CD4-positive, alpha-beta T cell (primary cell): ENCODE data around the gene OVOL3. TPM values are rescaled to one million over a fixed set of nuclear protein-coding genes. Genes with fewer than 3 reads are reported as not detected.

Experiments used
- ATAC-seq: fragments of 200-7000 bp; cut with Tn5 transposase; one replicate; pipeline ENCODE4 v1.10.0; 2022; ENCODE audit warnings: mild to moderate bottlenecking; ENCODE audit not compliant: poor library complexity
- CTCF ChIA-PET: fragments of 350-600 bp; sonication (Branson Sonifier 250); formaldehyde crosslinking; loops from one replicate; lab custom pipeline; 2021; ENCODE audit warnings: antibody characterized with exemption, inconsistent platforms; lab: Charles Lee
- POLR2A ChIA-PET: fragments of 350-600 bp; sonication (Branson Sonifier 250); formaldehyde crosslinking; loops from one replicate; lab custom pipeline; 2021; ENCODE audit warnings: antibody characterized with exemption, inconsistent platforms; lab: Charles Lee
- DNase-seq, 14 experiments: peaks; one replicate each; pipeline ENCODE4 v3.0.0-alpha.2; 2013 to 2020; ENCODE audit warnings: mixed read lengths in 2 of 14
- H3K27ac ChIP-seq, 2 donors: one replicate each; pipeline versions ENCODE4 v1.5.1 to v1.7.0; 2013; ENCODE audit warnings: low read length in 2 of 2, low read depth in 1 of 2, mild to moderate bottlenecking in 1 of 2
- H3K27me3 ChIP-seq, 2 experiments: 1 replicate in 1 of 2; 2 replicates in 1 of 2; pipeline versions ENCODE4 v1.6.1 to v1.7.0; 2013; ENCODE audit warnings: low read length in 2 of 2, control low read depth in 1 of 2, mild to moderate bottlenecking in 1 of 2, moderate library complexity in 1 of 2; ENCODE audit not compliant: insufficient read depth in 2 of 2, control insufficient read depth in 1 of 2
- H3K36me3 ChIP-seq: one replicate; pipeline ENCODE4 v1.6.1; 2013; ENCODE audit warnings: low read length, control low read depth; ENCODE audit not compliant: insufficient read depth
- H3K4me1 ChIP-seq: one replicate; pipeline ENCODE4 v1.6.1; 2013; ENCODE audit warnings: low read length, control low read depth; ENCODE audit not compliant: insufficient read depth
- H3K4me3 ChIP-seq: one replicate; pipeline ENCODE4 v1.5.1; 2013; ENCODE audit warnings: mild to moderate bottlenecking, low read length, moderate library complexity
- H3K9me3 ChIP-seq, 2 experiments: 1 replicate in 1 of 2; 2 replicates in 1 of 2; pipeline versions ENCODE4 v1.6.1 to v1.7.0; 2013; ENCODE audit warnings: low read length in 2 of 2, mild to moderate bottlenecking in 2 of 2, control low read depth in 1 of 2, moderate library complexity in 1 of 2; ENCODE audit not compliant: control insufficient read depth in 1 of 2, insufficient read depth in 1 of 2
- H3K27ac Mint-ChIP-seq: one replicate; pipeline ENCODE4 v1.8.0; 2020; ENCODE audit warnings: mixed read lengths
- H3K27me3 Mint-ChIP-seq: one replicate; pipeline ENCODE4 v1.8.0; 2021; ENCODE audit warnings: mixed read lengths
- H3K36me3 Mint-ChIP-seq: one replicate; pipeline ENCODE4 v1.8.0; 2021; ENCODE audit warnings: low read depth, mixed read lengths
- H3K4me1 Mint-ChIP-seq: one replicate; pipeline ENCODE4 v1.8.0; 2021; ENCODE audit warnings: low read depth, mixed read lengths
- H3K4me3 Mint-ChIP-seq: one replicate; pipeline ENCODE4 v1.8.0; 2020; ENCODE audit warnings: mild to moderate bottlenecking, mixed read lengths
- H3K9me3 Mint-ChIP-seq: one replicate; pipeline ENCODE4 v1.8.0; 2020; ENCODE audit warnings: mixed read lengths
- CTCF ChIP-seq: fragments of 200-600 bp; IDR thresholded peaks from one replicate; pipeline ENCODE4 v1.8.0; 2022; ENCODE audit warnings: antibody characterized with exemption, mild to moderate bottlenecking
- intact Hi-C, 2 experiments: fragments of 100-400 bp; cut with DNase I in 1 of 2; cut with micrococcal nuclease in 1 of 2; formaldehyde crosslinking; loops; one replicate each; pipeline versions ENCODE4 v1.15.1 to v1.9.0; 2023 to 2025; cut with DNase I, micrococcal nuclease
- total RNA-seq, 174 experiments: library from RNA in 2 of 174; stranded (reverse) in 2 of 174; gene quantifications; one replicate each; pipeline ENCODE4 v1.2.3 and lab custom pipeline; 2021 to 2026

The OVOL3 gene
- total RNA-seq, 2 experiments from 2014 or later: not detected

DNA sequence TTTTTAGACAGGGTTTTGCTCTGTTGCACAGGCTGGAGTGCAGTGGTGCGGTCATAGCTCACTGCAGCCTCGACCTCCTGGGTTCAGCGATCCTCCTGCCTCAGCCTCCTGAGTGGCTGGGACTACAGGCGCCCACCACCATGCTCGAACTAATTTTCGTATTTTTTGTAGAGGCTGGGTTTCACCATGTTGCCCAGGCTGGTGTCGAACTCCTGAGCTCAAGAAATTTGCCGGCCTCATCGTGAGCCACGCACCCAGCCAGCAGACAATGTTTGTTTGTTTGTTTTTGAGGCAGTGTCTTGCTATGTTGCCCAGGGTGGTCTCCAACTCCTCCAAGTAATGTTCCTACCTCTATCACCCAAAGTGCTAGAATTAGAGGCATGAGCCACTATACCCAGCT, 42.2 kb downstream of the OVOL3 start:
- ATAC-seq (no peak), DNase-seq (no peak)
- H3K27me3 ChIP-seq: no peaks in the 10 kb centered on the region
- no peaks in the 10 kb centered on the region for H3K9me3 ChIP-seq
- H3K36me3 ChIP-seq: peaks cover 27% of the 10 kb centered on the region
- ChIA-PET POLR2A (no interaction called here), CTCF (no interaction called here)
- no peak overlapping the region for H3K27ac ChIP-seq
- Mint-ChIP-seq H3K36me3 (peaks cover 31% of the 10 kb centered on the region), H3K4me3 (no peak overlapping the region), H3K4me1 (no peaks in the 10 kb centered on the region), H3K9me3 (no peaks in the 10 kb centered on the region), H3K27me3 (no peaks in the 10 kb centered on the region), H3K27ac (no peak overlapping the region)
- intact Hi-C loops: no loop called here
- no peak overlapping the region for H3K4me3 ChIP-seq
- no peaks in the 10 kb centered on the region for H3K4me1 ChIP-seq
- TF ChIP-seq CTCF: no peak

DNA sequence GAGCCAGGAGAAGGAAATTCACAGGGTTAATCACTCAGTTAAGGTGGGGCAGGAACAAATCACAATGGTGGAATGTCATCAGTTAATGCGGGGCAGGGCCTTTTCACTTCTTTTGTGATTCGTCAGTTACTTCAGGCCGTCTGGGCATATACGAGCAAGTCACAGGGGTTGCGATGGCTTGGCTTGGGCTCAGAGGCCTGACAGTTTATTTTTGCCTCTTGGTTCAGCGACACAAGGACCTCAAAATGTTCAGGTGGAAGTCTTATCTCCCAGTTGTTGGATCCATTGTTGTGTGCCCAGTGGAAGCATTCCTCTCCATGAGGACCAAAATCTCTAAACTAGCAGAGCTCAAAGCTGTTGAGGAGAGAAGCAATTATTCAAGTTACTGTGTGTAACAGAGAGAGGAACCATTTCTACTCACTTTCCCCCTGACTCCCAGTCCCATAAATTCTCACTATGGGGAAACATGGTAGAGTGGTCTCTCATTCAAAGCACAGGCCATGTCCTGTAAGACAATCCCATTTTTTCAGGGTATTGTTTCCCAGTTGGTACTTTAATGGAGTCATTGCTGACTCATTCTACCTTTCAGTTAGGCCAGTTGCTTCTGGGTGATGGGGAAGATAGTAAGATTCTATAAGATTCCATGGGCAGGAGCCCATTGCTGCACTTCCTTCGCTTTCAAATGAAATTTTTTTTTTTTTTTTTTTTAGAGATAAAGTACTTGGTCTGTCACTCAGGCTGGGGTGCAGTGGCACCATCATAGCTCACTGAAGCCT, 50.1 kb downstream of the OVOL3 start:
- intact Hi-C loops: no loop called here
- TF ChIP-seq CTCF: no peak
- H3K27me3 Mint-ChIP-seq: no peaks in the 10 kb centered on the region
- ATAC-seq: no peak
- H3K9me3 Mint-ChIP-seq: no peaks in the 10 kb centered on the region
- ChIA-PET POLR2A (no interaction called here), CTCF (no interaction called here)
- H3K27me3 ChIP-seq: no peaks in the 10 kb centered on the region
- DNase-seq: no peak
- no peak overlapping the region for H3K4me3 Mint-ChIP-seq
- no peak overlapping the region for H3K27ac ChIP-seq
- no peaks in the 10 kb centered on the region for H3K36me3 Mint-ChIP-seq
- H3K27ac Mint-ChIP-seq: no peak overlapping the region
- no peaks in the 10 kb centered on the region for H3K36me3 ChIP-seq
- H3K4me3 ChIP-seq: no peak overlapping the region
- no peaks in the 10 kb centered on the region for H3K4me1 Mint-ChIP-seq
- no peaks in the 10 kb centered on the region for H3K4me1 ChIP-seq
- no peaks in the 10 kb centered on the region for H3K9me3 ChIP-seq

Other genes starting within 250 kb of the OVOL3 start
- gene APLP1, start 242.6 kb upstream of the OVOL3 start, total RNA-seq: not detected
- 10 to 100 TPM; 26.5 to 30.1 TPM for gene NFKBID, start 210.6 kb upstream of the OVOL3 start, total RNA-seq
- 10 to 100 TPM; 72.4 to 78.6 TPM for gene HCST, start 208.6 kb upstream of the OVOL3 start, total RNA-seq
- 1 to 10 TPM; 6.0 to 7.6 TPM for gene TYROBP, start 202.8 kb upstream of the OVOL3 start, total RNA-seq
- 1 to 10 TPM; 4.2 to 4.5 TPM for gene LRFN3, start 174.8 kb upstream of the OVOL3 start, total RNA-seq
- 1 to 10 TPM; 4.3 to 5.4 TPM for gene SDHAF1, start 116.0 kb upstream of the OVOL3 start, total RNA-seq
- 1 to 10 TPM; 1.6 TPM for gene SYNE4, start 102.3 kb upstream of the OVOL3 start, total RNA-seq
- gene ALKBH6, start 96.9 kb upstream of the OVOL3 start, total RNA-seq: 10 to 100 TPM; 38.1 to 41.8 TPM
- under 1 TPM; 0.47 to 0.85 TPM for gene CLIP3, start 78.3 kb upstream of the OVOL3 start, total RNA-seq
- gene THAP8, start 56.9 kb upstream of the OVOL3 start, total RNA-seq: under 1 TPM; 0.38 to 0.53 TPM
- gene WDR62, start 56.2 kb upstream of the OVOL3 start, total RNA-seq: 1 to 10 TPM; 2.0 to 2.6 TPM
- 10 to 100 TPM; 29.2 to 31.1 TPM for gene POLR2I, start 3.7 kb downstream of the OVOL3 start, total RNA-seq
- gene TBCB, start 4.3 kb downstream of the OVOL3 start, total RNA-seq: 10 to 100 TPM; 67.5 to 68.0 TPM
- 100 to 1,000 TPM; 167 to 177 TPM for gene CAPNS1, start 28.9 kb downstream of the OVOL3 start, total RNA-seq
- gene COX7A1, start 41.3 kb downstream of the OVOL3 start, total RNA-seq: not detected
- gene ZNF565, start 103.5 kb downstream of the OVOL3 start, total RNA-seq: 1 to 10 TPM; 7.6 to 8.5 TPM
- gene ZNF146, start 104.0 kb downstream of the OVOL3 start, total RNA-seq: 10 to 100 TPM; 13.6 to 13.7 TPM